C4-2B (cell line): ENCODE results near the gene NXPH3.

Experiments
- ZFX ChIP-seq: fragments of 450-650 bp; IDR thresholded peaks from 2 replicates; pipeline ENCODE4 v1.6.1; 2017
- TF ChIP-seq, protein P1 (sequence below): fragments of 450-650 bp; conservative IDR thresholded peaks from 2 replicates; pipeline ENCODE4 v1.5.1; 2017; ENCODE audit warnings: mild to moderate bottlenecking

DNA sequence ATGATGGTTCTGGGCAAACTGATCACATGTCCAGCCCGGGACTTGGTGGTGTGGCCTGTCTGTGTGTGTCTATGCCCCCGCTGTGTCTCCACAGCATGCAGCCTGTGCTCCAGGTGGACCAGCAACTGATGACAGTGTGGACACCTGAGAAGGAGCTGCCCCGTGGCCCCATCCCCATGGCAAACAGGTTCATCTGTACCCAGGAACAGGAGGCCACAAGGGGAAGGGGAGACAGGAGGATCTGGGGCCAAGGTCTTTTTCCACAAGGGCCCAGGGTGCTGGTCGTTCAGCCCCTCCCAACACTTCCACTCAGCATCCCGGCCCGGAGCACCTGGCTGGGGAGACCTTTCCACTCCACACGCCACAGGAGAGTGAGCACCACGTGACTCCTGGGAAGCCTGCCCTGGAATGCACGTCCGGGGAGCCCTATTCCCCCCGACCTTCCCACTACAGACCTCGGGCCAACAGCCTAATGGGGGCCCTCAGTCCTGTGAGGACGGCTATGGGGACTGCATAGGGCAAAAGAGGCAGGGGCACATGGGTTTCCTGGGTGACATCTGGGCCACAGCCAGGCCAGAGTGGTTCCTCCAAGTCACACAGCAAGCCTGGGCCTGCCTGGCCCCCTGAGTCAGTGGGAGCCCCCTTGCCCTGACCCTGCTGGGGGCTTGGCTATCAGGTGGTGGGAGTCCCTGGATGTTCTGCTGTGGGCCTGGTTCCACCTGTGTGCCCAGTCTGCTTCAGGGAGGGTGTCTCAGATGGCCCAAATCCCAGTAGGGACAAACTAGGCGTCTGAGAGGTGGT lies 20.8 kb upstream of the NXPH3 start:
- TF ChIP-seq, protein P1, sequence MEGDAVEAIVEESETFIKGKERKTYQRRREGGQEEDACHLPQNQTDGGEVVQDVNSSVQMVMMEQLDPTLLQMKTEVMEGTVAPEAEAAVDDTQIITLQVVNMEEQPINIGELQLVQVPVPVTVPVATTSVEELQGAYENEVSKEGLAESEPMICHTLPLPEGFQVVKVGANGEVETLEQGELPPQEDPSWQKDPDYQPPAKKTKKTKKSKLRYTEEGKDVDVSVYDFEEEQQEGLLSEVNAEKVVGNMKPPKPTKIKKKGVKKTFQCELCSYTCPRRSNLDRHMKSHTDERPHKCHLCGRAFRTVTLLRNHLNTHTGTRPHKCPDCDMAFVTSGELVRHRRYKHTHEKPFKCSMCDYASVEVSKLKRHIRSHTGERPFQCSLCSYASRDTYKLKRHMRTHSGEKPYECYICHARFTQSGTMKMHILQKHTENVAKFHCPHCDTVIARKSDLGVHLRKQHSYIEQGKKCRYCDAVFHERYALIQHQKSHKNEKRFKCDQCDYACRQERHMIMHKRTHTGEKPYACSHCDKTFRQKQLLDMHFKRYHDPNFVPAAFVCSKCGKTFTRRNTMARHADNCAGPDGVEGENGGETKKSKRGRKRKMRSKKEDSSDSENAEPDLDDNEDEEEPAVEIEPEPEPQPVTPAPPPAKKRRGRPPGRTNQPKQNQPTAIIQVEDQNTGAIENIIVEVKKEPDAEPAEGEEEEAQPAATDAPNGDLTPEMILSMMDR, result no peak
- TF ChIP-seq ZFX, result no peak
